GM12892 (cell line): ENCODE data around the gene AVL9.

Source experiments
- POLR2A ChIP-seq: IDR thresholded peaks from 2 replicates; pipeline ENCODE4 v1.6.1; 2011; ENCODE audit warnings: low read depth, low read length, control low read depth
- POLR2AphosphoS5 ChIP-seq: IDR thresholded peaks from 2 replicates; pipeline ENCODE4 v1.6.1; 2011; ENCODE audit warnings: low read depth, low read length, control low read depth

GRCh38 chr7:32502728-32503127 is 7.4 kb downstream of the AVL9 start:
- TF ChIP-seq POLR2AphosphoS5 (no peak), POLR2A (no peak)
